HG03039 (cell line): ENCODE results near the gene ABCB9.

Experiments
- ATAC-seq: cut with Tn5 transposase; IDR thresholded peaks from one replicate; pipeline ENCODE4 v1.9.1; 2021; ENCODE audit warnings: mild to moderate bottlenecking, moderate library complexity; ENCODE audit not compliant: unreplicated experiment

Gene ABCB9

GRCh38 chr12:122995503-122996187 is 29.4 kb upstream of the ABCB9 start:
- ATAC-seq, result no peak

DNA sequence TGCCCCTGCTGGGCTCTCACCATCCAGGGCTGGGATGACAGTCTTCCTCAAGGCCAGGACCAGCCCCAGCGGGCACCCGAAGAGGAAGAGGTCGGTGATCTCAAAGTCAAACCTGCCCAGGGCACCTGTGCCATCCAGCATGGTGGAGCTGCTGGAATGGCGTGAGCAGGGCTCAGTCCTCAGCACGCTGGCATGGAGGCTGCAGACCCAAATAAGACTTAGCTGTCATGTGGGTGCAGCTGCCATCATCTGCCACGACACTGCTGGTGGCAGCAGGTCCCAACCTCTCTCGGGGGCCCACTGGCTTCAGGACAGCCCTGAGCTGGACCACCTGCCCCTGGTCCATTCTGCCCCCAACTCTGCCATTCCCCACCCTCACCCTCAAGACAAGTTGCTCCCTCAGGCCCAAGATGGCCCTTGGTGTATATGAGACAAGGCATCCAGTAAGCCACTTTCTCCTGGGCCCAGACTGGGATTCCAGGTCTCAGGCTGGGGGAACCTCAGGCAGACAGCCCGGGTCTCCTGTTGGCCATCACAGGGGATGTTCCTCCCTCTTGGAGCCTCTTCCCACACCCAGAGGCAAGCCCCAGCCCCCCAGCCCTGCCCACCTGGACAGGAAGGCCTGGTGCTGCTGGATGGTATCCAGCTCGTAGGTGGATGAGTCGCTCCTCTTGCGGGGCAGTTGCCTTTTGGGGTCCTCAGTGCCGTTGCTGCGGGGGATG is 28.7 kb upstream of the ABCB9 start:
- no peak for ATAC-seq

DNA sequence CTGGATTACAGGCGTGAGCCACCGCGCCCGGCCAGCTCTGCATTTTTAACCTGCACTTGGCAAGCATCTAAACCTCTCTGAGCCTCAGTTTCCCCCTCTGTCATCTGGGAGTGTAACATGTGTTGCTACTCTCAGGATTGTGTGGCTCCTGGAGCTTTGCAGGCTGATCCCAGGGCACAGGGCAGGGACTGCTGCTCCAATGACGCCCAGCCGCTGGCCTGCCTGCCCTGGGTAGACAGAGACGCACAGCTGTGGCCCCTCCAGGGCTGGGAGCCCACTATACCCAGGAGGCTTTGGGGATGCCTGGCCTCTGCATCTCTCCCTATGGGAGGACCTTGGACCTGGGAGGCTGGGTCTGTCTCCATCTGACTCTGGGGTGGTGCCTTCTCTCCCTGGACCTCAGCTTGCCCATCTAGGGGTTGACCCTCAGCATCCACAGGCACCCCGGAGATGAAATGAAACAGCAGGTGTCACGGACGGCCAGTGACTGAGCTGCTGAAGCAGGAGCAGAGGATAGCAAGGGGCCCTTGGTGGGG is 27.9 kb upstream of the ABCB9 start:
- ATAC-seq, result no peak

- no peak for ATAC-seq
Observed at GRCh38 chr12:122992386-122992785, 26.1 kb upstream of the ABCB9 start.

GRCh38 chr12:122991623-122992275 is 25.5 kb upstream of the ABCB9 start:
- no peak for ATAC-seq

- no peak for ATAC-seq
Observed at GRCh38 chr12:122990961-122991622, 24.8 kb upstream of the ABCB9 start.

DNA sequence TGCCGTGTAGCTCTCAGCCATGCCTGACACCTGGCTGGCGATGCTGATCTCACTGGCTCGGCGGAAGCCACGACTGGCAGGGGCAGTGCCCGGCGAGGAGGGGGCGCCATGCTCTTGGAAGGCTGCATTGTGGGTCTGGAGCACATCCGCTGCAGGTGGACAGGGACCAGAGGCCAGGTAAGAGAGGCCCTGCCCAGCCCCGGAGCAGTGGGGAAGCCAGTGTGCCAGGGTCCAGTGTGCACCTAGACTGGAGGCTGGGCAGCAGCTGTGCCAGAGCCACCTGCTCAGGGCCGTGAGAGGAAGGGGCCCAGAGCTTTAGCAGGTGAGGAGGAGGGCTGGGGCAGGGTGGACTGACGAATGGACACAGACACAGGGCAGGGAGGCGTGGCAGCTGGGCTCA is 24.3 kb upstream of the ABCB9 start:
- no peak for ATAC-seq

DNA sequence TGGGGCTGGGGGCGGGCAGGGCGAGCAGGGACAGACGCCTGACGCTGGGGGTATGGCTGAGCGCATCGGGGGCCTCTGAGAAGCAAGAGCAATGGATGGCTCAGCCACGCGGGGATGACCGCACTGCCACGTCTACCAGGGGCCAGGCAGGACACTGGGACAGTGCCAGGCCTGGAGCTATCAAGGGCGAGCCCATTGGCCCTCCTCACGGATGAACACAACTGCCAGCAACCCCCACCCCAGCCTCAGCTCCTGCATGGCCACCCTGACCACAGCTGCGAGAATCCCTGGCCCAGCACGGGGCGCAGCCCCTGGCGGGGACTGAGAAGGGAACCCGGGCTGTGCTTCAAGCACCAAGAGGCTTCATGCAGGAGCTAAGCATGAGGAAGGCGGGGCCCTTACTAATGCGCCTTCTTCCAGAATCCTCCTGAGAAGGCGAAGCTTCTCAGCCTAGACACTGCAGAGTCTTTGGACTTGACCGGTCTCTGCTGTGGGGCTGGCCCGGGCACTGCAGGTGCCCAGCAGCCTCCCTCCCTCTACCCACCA is 23.7 kb upstream of the ABCB9 start:
- ATAC-seq, result no peak

- no peak for ATAC-seq
Observed at GRCh38 chr12:122989225-122989839, 23.1 kb upstream of the ABCB9 start.

GRCh38 chr12:122988612-122989212 is 22.4 kb upstream of the ABCB9 start:
- no peak for ATAC-seq

DNA sequence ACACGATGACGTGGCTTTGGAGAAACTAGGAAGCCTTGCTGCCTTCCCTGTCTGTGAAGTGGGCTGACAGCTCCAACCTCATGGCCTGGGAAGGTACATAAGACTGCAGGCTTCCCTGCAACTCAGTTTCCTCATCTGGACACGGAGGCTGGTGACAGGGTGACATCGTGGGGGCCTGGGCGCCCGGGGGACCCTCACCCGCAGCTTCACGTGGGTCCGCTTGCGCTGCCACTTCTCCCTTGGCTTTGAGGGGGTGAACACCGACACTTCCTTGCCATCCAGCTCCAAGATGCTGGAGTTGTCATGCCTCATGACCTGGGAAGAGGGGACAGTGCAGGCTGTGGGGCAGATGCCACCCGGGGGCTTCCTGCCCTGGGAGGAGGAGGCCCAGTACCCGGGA is 21.8 kb upstream of the ABCB9 start:
- no peak for ATAC-seq

DNA sequence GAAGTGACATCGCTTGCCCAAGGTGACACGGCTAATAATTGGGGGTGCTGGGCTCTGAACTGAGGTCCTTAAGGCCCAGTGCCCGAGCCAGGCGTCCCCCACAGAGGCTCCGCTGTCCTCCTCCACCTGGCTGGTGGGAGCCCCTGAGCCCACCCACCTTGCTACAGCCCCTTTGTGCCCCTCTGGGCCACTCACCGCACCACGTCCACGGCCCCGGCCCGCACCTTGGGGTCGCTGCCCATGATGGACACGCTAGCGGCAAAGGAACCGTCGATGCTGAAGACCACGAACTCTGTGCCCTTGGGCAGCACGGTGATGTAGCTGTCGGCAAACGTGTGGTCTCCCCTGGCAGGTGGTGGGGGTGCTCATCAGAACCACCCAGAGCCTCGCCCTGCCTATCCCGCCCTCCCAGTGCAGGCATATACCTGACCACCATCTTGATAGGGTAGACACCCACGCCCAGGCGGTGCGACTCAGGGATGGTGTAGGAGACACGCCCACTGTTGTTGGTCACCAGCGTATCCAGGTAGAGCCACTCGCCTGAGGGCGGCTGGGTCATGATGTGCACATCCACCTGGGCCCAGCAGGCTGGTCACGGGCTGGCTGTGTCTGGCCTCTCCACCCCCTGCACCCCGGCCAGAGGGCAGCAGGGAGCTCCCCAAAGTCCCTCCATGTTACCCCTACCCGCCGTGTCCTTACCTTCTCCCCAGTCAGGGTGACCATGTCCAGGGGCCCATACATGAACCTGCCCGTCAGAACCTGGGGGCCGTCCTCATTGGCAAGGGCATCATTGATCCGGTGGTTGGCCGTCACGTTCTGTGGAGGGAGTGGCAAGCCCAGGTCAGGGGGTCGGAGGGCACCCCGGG is 21.1 kb upstream of the ABCB9 start:
- no peak for ATAC-seq

GRCh38 chr12:122986258-122986871 is 20.1 kb upstream of the ABCB9 start:
- no peak for ATAC-seq

GRCh38 chr12:122985338-122986257 is 19.3 kb upstream of the ABCB9 start:
- no peak for ATAC-seq

DNA sequence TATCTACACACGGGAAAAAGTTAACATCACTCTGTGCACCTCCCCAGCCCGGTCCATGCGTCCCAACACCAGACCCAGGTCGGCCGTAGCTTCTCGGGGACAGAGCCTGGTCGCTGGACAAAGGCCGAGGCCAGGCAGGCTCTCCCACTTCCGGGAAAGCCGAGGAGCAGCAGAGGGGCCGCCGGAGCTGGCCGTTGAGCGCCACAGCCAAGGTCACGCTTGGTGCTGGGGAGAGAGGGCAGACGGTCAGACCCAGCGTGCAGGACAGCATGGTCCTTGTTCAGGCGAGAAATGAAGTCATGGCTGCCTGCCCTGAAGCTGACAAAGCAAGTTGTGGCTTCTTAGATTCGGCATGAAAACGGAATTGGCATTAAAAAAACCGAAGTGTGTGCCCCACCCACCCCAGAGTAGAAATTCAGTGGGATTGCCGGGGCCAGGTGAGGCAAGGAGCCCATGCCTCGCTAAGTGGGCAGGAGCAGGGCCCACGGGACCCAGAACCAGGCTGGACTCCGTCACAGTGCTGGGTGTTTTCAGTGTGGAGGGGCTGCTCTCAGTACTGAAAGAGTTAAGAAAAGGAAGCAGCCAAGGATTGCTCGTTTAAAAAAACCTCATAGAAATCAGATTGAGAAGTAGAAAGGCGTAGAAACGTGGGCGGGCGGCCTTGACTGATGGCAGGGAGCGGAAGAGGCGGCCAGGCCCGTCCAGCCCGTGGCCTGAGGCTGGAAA is 18.5 kb upstream of the ABCB9 start:
- ATAC-seq, result no peak

GRCh38 chr12:122983789-122984515 is 17.7 kb upstream of the ABCB9 start:
- ATAC-seq, result no peak
